Peyer's patch (tissue), 4 donors: ENCODE results near the gene RXRG. TPM values are rescaled to one million over a fixed set of nuclear protein-coding genes. Genes with fewer than 3 reads are reported as not detected.

Experiments
- DNase-seq, 3 donors: peaks; one replicate each; pipeline ENCODE4 v3.0.0-alpha.2; 2017 to 2019
- H3K27ac ChIP-seq, 4 donors: fragments of 200-600 bp; sonication (generic); one replicate each; pipeline ENCODE4 v1.5.1; 2016 to 2019
- H3K27me3 ChIP-seq, 2 donors: fragments of 200-600 bp; sonication (generic); one replicate each; pipeline ENCODE4 v1.5.1; 2019
- H3K36me3 ChIP-seq, 3 donors: fragments of 200-600 bp; sonication (generic); one replicate each; pipeline ENCODE4 v1.5.1; 2016 to 2019
- H3K4me1 ChIP-seq, 4 donors: fragments of 200-600 bp; sonication (generic); one replicate each; pipeline ENCODE4 v1.5.1; 2016 to 2019
- H3K4me3 ChIP-seq, 4 donors: fragments of 200-600 bp; sonication (generic); 1 replicate in 3 of 4; 2 replicates in 1 of 4; pipeline ENCODE4 v1.5.1; 2016 to 2019; ENCODE audit warnings: mild to moderate bottlenecking in 1 of 4
- H3K9me3 ChIP-seq, 4 donors: fragments of 200-600 bp; sonication (generic); one replicate each; pipeline ENCODE4 v1.5.1; 2016 to 2019; ENCODE audit warnings: mild to moderate bottlenecking in 1 of 4
- POLR2A ChIP-seq, 2 donors: fragments of 450-650 bp; IDR thresholded peaks; one replicate each; pipeline ENCODE4 v1.5.1; 2017; ENCODE audit warnings: antibody characterized with exemption in 2 of 2, mild to moderate bottlenecking in 2 of 2, moderate library complexity in 2 of 2
- total RNA-seq, 4 donors: library from RNA; depleted of rRNA; stranded (reverse); fragments of >200 nt; gene quantifications; one replicate each; pipeline ENCODE4 v1.1.0, GENCODE V29; 2016
- TF ChIP-seq, protein P1 (sequence below), 6 experiments: fragments of 450-650 bp in 4 of 6; fragments of 200-600 bp in 2 of 6; sonication (generic) in 1 of 6; IDR thresholded peaks; one replicate each; pipeline ENCODE4 v1.5.1; 2017 to 2019; ENCODE audit warnings: antibody characterized with exemption in 6 of 6, mild to moderate bottlenecking in 3 of 6, moderate library complexity in 1 of 6

The RXRG gene
- total RNA-seq, 4 donors from 2014 or later = 10.7 TPM; not detected in 3

DNA sequence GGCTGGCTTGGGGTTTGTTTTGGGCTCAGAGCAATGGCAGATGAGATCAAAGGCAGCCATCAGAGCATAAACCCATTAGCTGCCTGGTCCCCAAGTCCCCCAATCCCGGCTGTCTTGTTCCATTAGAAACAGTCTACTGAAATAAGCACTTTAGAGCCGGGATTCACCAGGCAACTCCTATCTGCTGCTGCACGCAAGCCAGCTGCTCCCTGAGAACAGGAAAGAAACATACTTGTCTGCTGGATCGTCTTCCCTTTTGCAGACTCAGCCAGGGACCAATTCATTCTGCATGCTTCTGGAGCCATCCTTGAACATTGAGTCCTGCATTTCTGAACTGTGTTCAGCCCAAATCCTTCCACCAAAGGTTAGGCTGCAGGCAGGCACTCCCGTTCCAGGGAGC, 21.8 kb downstream of the RXRG start:
- TF ChIP-seq POLR2A (IDR thresholded peaks at IDR 0.05) = no peak
- TF ChIP-seq, protein P1, sequence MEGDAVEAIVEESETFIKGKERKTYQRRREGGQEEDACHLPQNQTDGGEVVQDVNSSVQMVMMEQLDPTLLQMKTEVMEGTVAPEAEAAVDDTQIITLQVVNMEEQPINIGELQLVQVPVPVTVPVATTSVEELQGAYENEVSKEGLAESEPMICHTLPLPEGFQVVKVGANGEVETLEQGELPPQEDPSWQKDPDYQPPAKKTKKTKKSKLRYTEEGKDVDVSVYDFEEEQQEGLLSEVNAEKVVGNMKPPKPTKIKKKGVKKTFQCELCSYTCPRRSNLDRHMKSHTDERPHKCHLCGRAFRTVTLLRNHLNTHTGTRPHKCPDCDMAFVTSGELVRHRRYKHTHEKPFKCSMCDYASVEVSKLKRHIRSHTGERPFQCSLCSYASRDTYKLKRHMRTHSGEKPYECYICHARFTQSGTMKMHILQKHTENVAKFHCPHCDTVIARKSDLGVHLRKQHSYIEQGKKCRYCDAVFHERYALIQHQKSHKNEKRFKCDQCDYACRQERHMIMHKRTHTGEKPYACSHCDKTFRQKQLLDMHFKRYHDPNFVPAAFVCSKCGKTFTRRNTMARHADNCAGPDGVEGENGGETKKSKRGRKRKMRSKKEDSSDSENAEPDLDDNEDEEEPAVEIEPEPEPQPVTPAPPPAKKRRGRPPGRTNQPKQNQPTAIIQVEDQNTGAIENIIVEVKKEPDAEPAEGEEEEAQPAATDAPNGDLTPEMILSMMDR (IDR thresholded peaks at IDR 0.05) = no peak
- no peak for DNase-seq

DNA sequence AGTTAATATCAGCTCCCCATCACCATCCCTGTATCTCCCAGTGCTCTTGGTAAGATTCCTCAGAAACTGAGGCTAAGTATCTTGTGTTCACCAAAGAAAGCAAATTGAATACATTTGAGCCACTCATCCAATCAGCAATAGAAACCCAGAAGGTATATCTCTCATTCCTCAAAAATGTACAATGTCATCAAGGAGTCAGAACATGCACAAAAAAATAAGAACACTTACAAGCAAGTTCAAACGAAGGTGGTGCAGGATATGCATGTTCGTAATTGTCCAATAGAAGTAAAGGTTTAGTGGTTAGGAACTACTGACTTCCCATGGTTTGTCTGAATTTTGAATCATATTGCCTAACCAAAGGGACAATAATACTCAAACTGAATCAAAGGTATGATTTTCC, 24.3 kb downstream of the RXRG start:
- Histone ChIP-seq H3K27me3 (no peaks in the 10 kb centered on the region), H3K9me3 (no peaks in the 10 kb centered on the region), H3K27ac (no peak overlapping the region), H3K4me1 (peaks cover 0 to 12% (median 0%) of the 10 kb centered on the region in 4 donors), H3K4me3 (no peak overlapping the region), H3K36me3 (no peaks in the 10 kb centered on the region)
- no peak for DNase-seq
- TF ChIP-seq POLR2A (IDR thresholded peaks at IDR 0.05) = no peak
- TF ChIP-seq, protein P1 (IDR thresholded peaks at IDR 0.05) = no peak

More for the DNA sequence above, 21.8 kb downstream of the RXRG start:
- Histone ChIP-seq H3K27ac (no peak overlapping the region), H3K36me3 (no peaks in the 10 kb centered on the region), H3K27me3 (no peaks in the 10 kb centered on the region), H3K4me3 (no peak overlapping the region), H3K4me1 (peaks cover 0 to 12% (median 0%) of the 10 kb centered on the region in 4 donors), H3K9me3 (no peaks in the 10 kb centered on the region)

DNA sequence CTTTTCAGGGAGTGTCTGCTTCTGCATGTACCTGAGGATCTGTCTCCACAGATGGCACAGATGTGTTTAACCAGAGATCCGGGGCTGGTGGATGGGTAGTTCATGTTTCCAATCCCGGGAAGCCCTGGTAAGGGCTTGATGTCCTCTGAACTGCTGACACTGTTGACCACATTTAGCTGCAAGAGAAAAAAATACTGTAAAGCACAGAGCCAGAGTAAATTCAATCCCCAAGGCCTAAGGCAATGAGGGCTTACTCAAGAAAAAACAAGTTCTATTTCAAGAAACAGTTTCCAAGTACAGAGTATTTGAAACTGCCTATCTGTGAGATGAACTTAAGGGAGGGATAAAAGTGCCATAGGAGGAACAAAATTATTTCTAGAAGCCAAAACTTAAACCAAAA, 25.1 kb downstream of the RXRG start:
- Histone ChIP-seq H3K9me3 (no peaks in the 10 kb centered on the region), H3K27ac (no peak overlapping the region), H3K4me3 (no peak overlapping the region), H3K4me1 (peaks cover 0 to 9% (median 0%) of the 10 kb centered on the region in 4 donors), H3K27me3 (no peaks in the 10 kb centered on the region), H3K36me3 (no peaks in the 10 kb centered on the region)
- no peak for DNase-seq
- no peak for TF ChIP-seq POLR2A (IDR thresholded peaks at IDR 0.05)
- TF ChIP-seq, protein P1 (IDR thresholded peaks at IDR 0.05) = no peak

DNA sequence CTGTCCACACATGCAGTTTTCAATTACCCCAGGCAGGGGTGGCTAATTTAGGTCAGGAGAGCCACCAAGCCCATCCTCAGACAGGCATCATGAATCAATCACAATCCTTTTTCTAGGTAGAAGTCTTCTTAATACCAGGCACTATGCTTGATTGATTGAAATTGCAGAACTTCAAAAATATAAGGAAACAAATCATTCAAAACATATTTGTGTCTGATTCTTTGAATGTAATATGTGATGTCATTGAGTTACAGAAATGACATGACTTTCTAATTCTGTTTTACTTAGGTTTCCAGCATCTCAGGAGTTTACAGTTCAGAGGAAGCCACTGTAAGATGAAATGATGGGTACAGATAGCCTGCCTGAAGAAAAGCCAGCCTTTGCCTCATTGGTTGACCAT, 26.7 kb downstream of the RXRG start:
- Histone ChIP-seq H3K27me3 (no peaks in the 10 kb centered on the region), H3K36me3 (no peaks in the 10 kb centered on the region), H3K27ac (no peak overlapping the region), H3K4me1 (no peaks in the 10 kb centered on the region), H3K9me3 (no peaks in the 10 kb centered on the region), H3K4me3 (no peak overlapping the region)
- no peak for DNase-seq
- no peak for TF ChIP-seq POLR2A (IDR thresholded peaks at IDR 0.05)
- TF ChIP-seq, protein P1 (IDR thresholded peaks at IDR 0.05) = no peak

DNA sequence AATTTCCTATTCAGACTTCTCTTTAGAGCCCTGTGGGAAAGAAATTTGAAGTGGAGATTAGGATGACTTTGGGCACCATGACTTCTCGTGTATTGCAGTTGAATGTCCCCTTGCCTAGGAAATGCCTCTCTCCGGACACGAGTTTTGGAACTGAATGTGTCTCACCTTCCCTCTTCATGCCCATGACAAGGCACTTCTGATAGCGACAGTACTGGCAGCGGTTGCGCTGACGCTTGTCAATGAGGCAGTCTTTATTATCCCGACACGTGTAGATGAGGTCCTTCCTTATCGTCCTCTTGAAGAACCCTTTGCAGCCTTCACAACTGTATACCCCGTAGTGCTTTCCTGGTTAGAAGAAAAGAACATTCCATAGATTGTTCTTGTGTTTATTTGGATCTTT, 28.1 kb downstream of the RXRG start:
- no peak for DNase-seq
- Histone ChIP-seq H3K4me1 (no peaks in the 10 kb centered on the region), H3K27me3 (no peaks in the 10 kb centered on the region), H3K9me3 (no peaks in the 10 kb centered on the region), H3K27ac (no peak overlapping the region), H3K4me3 (no peak overlapping the region), H3K36me3 (no peaks in the 10 kb centered on the region)
- no peak for TF ChIP-seq POLR2A (IDR thresholded peaks at IDR 0.05)
- TF ChIP-seq, protein P1 (IDR thresholded peaks at IDR 0.05) = no peak

DNA sequence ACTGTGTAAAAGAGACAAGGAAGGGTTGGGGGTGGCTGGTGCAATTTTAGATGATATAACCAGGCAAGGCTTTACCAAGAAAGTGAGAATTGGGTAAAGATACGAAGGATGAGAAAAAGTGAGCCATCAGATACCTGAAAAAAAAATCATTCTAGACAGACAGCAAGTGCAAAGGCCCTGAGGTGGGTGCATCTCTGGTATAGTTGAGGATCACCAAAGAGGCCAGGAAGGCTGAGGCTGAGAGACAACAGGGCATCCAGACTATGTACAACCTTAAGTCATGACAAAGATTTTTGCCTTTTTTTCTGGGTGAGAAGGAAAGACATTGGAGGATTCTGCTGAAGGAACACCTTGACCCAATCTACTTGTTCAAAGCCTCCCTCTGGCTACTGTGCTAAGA, 29.9 kb downstream of the RXRG start:
- no peaks in the 10 kb centered on the region for H3K27me3 ChIP-seq
- TF ChIP-seq POLR2A (IDR thresholded peaks at IDR 0.05) = no peak
- TF ChIP-seq, protein P1 (IDR thresholded peaks at IDR 0.05) = no peak
- H3K4me3 ChIP-seq = no peak overlapping the region
- H3K36me3 ChIP-seq = no peaks in the 10 kb centered on the region
- H3K9me3 ChIP-seq = no peaks in the 10 kb centered on the region
- H3K27ac ChIP-seq = no peak overlapping the region
- H3K4me1 ChIP-seq = no peaks in the 10 kb centered on the region
- DNase-seq = no peak
